Ishikawa (cell line): Measurements from ENCODE around the gene CADM1.

Experiments used
- CEBPB ChIP-seq: IDR thresholded peaks from 2 replicates; pipeline ENCODE4 v1.6.1; 2012
- EP300 ChIP-seq: IDR thresholded peaks from 2 replicates; pipeline ENCODE4 v1.6.1; 2012; ENCODE audit warnings: borderline replicate concordance
- FOXM1 ChIP-seq: IDR thresholded peaks from 2 replicates; pipeline ENCODE4 v1.6.1; 2012; ENCODE audit warnings: low read depth, borderline replicate concordance
- MAX ChIP-seq: IDR thresholded peaks from 2 replicates; pipeline ENCODE4 v1.6.1; 2012
- RAD21 ChIP-seq: IDR thresholded peaks from 2 replicates; pipeline ENCODE4 v1.6.1; 2012; ENCODE audit warnings: low read depth
- REST ChIP-seq: IDR thresholded peaks from 2 replicates; pipeline ENCODE4 v1.6.1; 2012; ENCODE audit warnings: low read depth, mild to moderate bottlenecking
- TAF1 ChIP-seq: IDR thresholded peaks from 2 replicates; pipeline ENCODE4 v1.6.1; 2012; ENCODE audit warnings: low read depth, mild to moderate bottlenecking
- TCF12 ChIP-seq: IDR thresholded peaks from 2 replicates; pipeline ENCODE4 v1.6.1; 2012; ENCODE audit warnings: low read depth
- TEAD4 ChIP-seq: IDR thresholded peaks from 2 replicates; pipeline ENCODE4 v1.6.1; 2012
- YY1 ChIP-seq: IDR thresholded peaks from 2 replicates; pipeline ENCODE4 v1.6.1; 2012; ENCODE audit warnings: low read depth
- TF ChIP-seq, protein P1 (sequence below): IDR thresholded peaks from 2 replicates; pipeline ENCODE4 v1.6.1; 2012

- TF ChIP-seq TAF1 (no peak), TCF12 (no peak), FOXM1 (no peak), YY1 (no peak), MAX (no peak), RAD21 (no peak), TEAD4 (no peak), EP300 (no peak), REST (no peak), CEBPB (no peak)
- TF ChIP-seq, protein P1, sequence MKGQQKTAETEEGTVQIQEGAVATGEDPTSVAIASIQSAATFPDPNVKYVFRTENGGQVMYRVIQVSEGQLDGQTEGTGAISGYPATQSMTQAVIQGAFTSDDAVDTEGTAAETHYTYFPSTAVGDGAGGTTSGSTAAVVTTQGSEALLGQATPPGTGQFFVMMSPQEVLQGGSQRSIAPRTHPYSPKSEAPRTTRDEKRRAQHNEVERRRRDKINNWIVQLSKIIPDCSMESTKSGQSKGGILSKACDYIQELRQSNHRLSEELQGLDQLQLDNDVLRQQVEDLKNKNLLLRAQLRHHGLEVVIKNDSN, result no peak
Observed at GRCh38 chr11:115450519-115450918, 53.7 kb downstream of the CADM1 start.
